Measurements from ENCODE around the gene GAN. TPM values are rescaled to one million over a fixed set of nuclear protein-coding genes. Genes with fewer than 3 reads are reported as not detected.

Gene GAN
- total RNA-seq, 4 donors from 2014 or later, result 9.6 to 14.8 (median 11.7) TPM

GRCh38 chr16:81293909-81294802 is 20.6 kb upstream of the GAN start:
- DNase-seq (ENCODE audit: extremely low spot score), result no peak
- Histone ChIP-seq H3K9me3 (no peaks in the 10 kb centered on the region), H3K4me1 (no peaks in the 10 kb centered on the region), H3K36me3 (no peaks in the 10 kb centered on the region), H3K4me3 (no peak overlapping the region), H3K27ac (replicated peaks in 1 of 4) (no peak overlapping the region), H3K27me3 (no peaks in the 10 kb centered on the region)
- TF ChIP-seq CTCF (IDR thresholded peaks at IDR 0.05) (no peak), POLR2AphosphoS5 (IDR thresholded peaks at IDR 0.05) (no peak), POLR2A (IDR thresholded peaks at IDR 0.05; ENCODE audit: low read depth) (no peak), EP300 (IDR thresholded peaks at IDR 0.05) (no peak)
- intact Hi-C loops (cut with DNase I), result no loop called here
- 74% methylated on average over 11 of the region's 11 CpGs for WGBS

- Histone ChIP-seq H3K27ac (replicated peaks in 1 of 4) (no peak overlapping the region), H3K27me3 (no peaks in the 10 kb centered on the region), H3K4me1 (no peaks in the 10 kb centered on the region), H3K9me3 (no peaks in the 10 kb centered on the region), H3K4me3 (no peak overlapping the region), H3K36me3 (no peaks in the 10 kb centered on the region)
- TF ChIP-seq POLR2A (IDR thresholded peaks at IDR 0.05; ENCODE audit: low read depth) (no peak), EP300 (IDR thresholded peaks at IDR 0.05) (no peak), POLR2AphosphoS5 (IDR thresholded peaks at IDR 0.05) (no peak), CTCF (IDR thresholded peaks at IDR 0.05) (no peak)
- DNase-seq (ENCODE audit: extremely low spot score), result no peak
- 66% methylated on average over 7 of the region's 7 CpGs for WGBS
- intact Hi-C loops (cut with DNase I), result no loop called here
Observed at GRCh38 chr16:81296631-81297030, 18.1 kb upstream of the GAN start.

- no peak for DNase-seq (ENCODE audit: extremely low spot score)
- peaks cover 0 to 16% (median 2%) of the 10 kb centered on the region in 4 donors for H3K4me1 ChIP-seq
- no peaks in the 10 kb centered on the region for H3K36me3 ChIP-seq
- H3K4me3 ChIP-seq, result no peak overlapping the region
- H3K27ac ChIP-seq (replicated peaks in 1 of 4), result no peak overlapping the region
- no peaks in the 10 kb centered on the region for H3K27me3 ChIP-seq
- H3K9me3 ChIP-seq, result no peaks in the 10 kb centered on the region
- TF ChIP-seq CTCF (IDR thresholded peaks at IDR 0.05), result no peak
- TF ChIP-seq POLR2A (IDR thresholded peaks at IDR 0.05; ENCODE audit: low read depth), result no peak
- no peak for TF ChIP-seq POLR2AphosphoS5 (IDR thresholded peaks at IDR 0.05)
- no peak for TF ChIP-seq EP300 (IDR thresholded peaks at IDR 0.05)
- intact Hi-C loops (cut with DNase I), result no loop called here
- WGBS, result 67% methylated on average over 3 of the region's 3 CpGs
Observed at GRCh38 chr16:81307770-81308169, 7.0 kb upstream of the GAN start.

- intact Hi-C loops (cut with DNase I), result loop anchor here (5.0 kb wide), 1 partner anchor 103 kb away; no protein-coding TSS in a partner anchor
- DNase-seq (ENCODE audit: extremely low spot score), result no peak
- H3K27ac ChIP-seq (replicated peaks in 1 of 4), result no peak overlapping the region
- peaks cover 12 to 32% (median 18%) of the 10 kb centered on the region in 4 donors for H3K4me1 ChIP-seq
- no peaks in the 10 kb centered on the region for H3K36me3 ChIP-seq
- no peak overlapping the region for H3K4me3 ChIP-seq
- 72% methylated on average over 5 of the region's 5 CpGs for WGBS
- H3K9me3 ChIP-seq, result no peaks in the 10 kb centered on the region
- TF ChIP-seq POLR2AphosphoS5 (IDR thresholded peaks at IDR 0.05) (no peak), POLR2A (IDR thresholded peaks at IDR 0.05; ENCODE audit: low read depth) (no peak), EP300 (IDR thresholded peaks at IDR 0.05) (no peak), CTCF (IDR thresholded peaks at IDR 0.05) (no peak)
- H3K27me3 ChIP-seq, result no peaks in the 10 kb centered on the region
Observed at GRCh38 chr16:81310045-81310644, 4.6 kb upstream of the GAN start.

All from esophagus muscularis mucosa (tissue), 4 donors.